SU-DHL-6 (cell line): Measurements from ENCODE around the gene MT1X.

Source experiments
- CTCF ChIP-seq: fragments of 200-600 bp; sonication (generic); IDR thresholded peaks from one replicate; pipeline ENCODE4 v1.5.1; 2017; ENCODE audit warnings: antibody characterized with exemption, mild to moderate bottlenecking, low read length, moderate library complexity; ENCODE audit not compliant: insufficient read depth, poor library complexity, severe bottlenecking
- EZH2phosphoT487 ChIP-seq: fragments of 200-600 bp; sonication (generic), shearing (Covaris generic); conservative IDR thresholded peaks from 2 replicates; pipeline ENCODE4 v1.6.1; 2018; ENCODE audit warnings: mild to moderate bottlenecking, antibody characterized with exemption, low read length, moderate library complexity, mixed read lengths

GRCh38 chr16:56701534-56701933, 19.3 kb downstream of the MT1X start:
- TF ChIP-seq CTCF (no peak), EZH2phosphoT487 (no peak)
